ENCODE data around the gene CRYGN. TPM values are rescaled to one million over a fixed set of nuclear protein-coding genes. Genes with fewer than 3 reads are reported as not detected.

The CRYGN gene
- total RNA-seq, 2 experiments from 2014 or later, result not detected

DNA sequence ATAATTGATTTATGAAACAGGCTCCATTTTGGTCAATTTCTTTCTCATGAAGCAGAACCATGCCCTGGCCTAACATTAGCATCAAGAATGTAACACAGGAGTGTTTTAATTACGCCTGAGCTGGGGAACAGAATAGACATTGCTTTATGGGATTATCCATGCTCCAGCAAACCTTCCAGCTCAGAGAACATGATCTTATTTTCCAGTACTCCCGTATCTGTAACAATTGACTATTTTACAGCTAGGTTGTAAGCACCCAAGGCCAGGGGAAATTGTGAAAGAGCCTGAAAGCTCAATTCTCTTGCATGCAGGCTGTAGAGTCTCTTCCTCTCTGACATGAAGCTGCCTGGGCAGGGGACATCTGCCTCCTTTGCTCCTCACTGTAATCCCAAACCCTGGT lies 30.8 kb upstream of the CRYGN start:
- H3K4me1 Mint-ChIP-seq, result peaks cover 44% of the 10 kb centered on the region
- no peak overlapping the region for H3K27ac Mint-ChIP-seq
- peaks cover 71% of the 10 kb centered on the region for H3K36me3 Mint-ChIP-seq
- no peaks in the 10 kb centered on the region for H3K9me3 Mint-ChIP-seq (ENCODE audit: low read depth)
- H3K4me3 Mint-ChIP-seq, result no peak overlapping the region
- CTCF ChIA-PET, result interaction anchor here (1.2 to 2.6 kb wide), 2 partner anchors 22 to 102 kb away, joined by 3 to 11 read pairs; no protein-coding TSS in a partner anchor
- H3K27me3 Mint-ChIP-seq, result no peaks in the 10 kb centered on the region
- ATAC-seq (no peak), DNase-seq (no peak)

DNA sequence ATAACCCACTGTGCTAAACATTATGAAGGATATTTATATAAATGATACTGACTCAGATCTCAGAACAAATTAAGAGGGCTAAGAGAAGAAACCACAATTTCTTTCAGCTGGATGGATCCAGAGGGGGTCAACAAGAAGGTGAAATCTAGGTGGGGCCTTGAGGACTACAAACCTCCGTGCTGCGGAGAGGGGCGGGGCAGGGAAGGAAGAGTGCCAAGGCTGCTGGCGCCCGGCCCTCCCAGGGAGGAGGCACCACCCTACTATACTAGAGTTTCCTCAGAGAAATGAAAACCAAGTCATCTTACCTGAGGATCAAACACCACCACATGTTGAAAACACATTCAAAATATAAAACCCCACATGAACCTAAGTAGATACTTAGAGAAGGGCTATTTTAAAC lies 29.3 kb upstream of the CRYGN start:
- ATAC-seq, result no peak
- H3K27ac Mint-ChIP-seq, result no peak overlapping the region

DNA sequence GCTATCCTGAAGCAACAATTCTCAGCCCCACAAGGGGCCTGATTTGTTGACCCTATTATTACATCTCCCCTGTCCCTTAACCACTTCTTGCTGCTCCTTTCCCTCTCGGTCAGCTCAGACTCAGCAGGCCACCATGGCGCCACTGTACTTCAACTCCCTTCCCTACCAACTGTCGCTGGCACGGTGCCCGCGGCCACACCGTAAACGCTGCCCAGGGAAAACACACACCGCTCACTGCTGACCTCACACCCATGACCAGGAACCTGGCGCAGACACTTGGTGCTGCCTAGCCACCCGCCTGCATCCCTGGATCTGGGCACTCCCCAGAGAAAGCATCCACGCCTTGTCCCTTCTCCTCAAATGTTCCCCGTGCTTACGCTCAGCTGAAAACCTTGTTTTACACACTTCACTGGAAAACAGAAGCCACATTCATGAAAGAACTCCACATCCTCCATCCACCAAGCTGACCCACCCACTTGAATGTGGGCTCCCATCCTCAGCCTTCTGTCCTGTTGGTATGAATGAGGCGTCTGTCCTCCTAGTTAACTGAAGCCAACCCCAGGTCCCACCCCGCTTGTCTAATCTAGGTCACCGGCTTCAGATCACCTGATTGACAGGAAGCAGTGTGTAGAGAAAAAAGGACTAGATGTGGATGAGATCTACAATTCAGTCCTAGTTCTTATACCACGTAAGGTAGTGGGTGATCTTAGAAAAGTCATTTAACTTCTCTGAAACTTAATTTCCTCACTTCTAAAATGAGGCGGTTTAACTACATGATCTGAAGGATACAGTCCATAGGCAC lies 28.5 kb upstream of the CRYGN start:
- no peak for ATAC-seq
- H3K9me3 Mint-ChIP-seq (ENCODE audit: low read depth), result peaks cover 6% of the 10 kb centered on the region
- H3K27ac Mint-ChIP-seq, result no peak overlapping the region
- no peak overlapping the region for H3K4me3 Mint-ChIP-seq
- DNase-seq, result no peak
- peaks cover 37% of the 10 kb centered on the region for H3K4me1 Mint-ChIP-seq
- CTCF ChIA-PET, result no interaction called here
- peaks cover 79% of the 10 kb centered on the region for H3K36me3 Mint-ChIP-seq
- H3K27me3 Mint-ChIP-seq, result no peaks in the 10 kb centered on the region

More for the DNA sequence above, 29.3 kb upstream of the CRYGN start:
- CTCF ChIA-PET, result no interaction called here
- no peak for DNase-seq
- no peaks in the 10 kb centered on the region for H3K27me3 Mint-ChIP-seq
- H3K4me3 Mint-ChIP-seq, result no peak overlapping the region
- peaks cover 79% of the 10 kb centered on the region for H3K36me3 Mint-ChIP-seq
- H3K4me1 Mint-ChIP-seq, result peaks cover 42% of the 10 kb centered on the region
- no peaks in the 10 kb centered on the region for H3K9me3 Mint-ChIP-seq (ENCODE audit: low read depth)

DNA sequence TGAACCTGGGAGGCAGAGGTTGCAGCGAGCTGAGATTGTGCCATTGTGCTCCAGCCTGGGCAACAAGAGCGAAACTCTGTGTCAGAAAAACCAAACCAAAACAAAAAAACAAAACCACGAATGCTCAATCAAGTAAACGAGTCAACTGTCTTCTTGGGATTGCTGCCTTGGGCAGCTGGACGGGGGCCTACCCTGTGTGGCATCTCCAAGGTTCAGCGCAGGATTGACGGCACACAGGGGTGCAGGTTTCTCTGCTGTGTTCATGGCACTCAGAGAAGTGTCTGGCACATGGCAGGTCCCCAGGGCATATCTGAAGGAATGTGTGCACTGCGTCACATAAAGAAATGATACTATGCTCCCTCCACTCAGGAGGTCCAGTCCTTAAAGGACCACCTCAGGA lies 25.2 kb upstream of the CRYGN start:
- no peak for ATAC-seq
- H3K36me3 Mint-ChIP-seq, result peaks cover 78% of the 10 kb centered on the region
- CTCF ChIA-PET, result interaction anchor here (1.0 kb wide), 1 partner anchor 13 kb away, joined by 3 read pairs; no protein-coding TSS in a partner anchor

DNA sequence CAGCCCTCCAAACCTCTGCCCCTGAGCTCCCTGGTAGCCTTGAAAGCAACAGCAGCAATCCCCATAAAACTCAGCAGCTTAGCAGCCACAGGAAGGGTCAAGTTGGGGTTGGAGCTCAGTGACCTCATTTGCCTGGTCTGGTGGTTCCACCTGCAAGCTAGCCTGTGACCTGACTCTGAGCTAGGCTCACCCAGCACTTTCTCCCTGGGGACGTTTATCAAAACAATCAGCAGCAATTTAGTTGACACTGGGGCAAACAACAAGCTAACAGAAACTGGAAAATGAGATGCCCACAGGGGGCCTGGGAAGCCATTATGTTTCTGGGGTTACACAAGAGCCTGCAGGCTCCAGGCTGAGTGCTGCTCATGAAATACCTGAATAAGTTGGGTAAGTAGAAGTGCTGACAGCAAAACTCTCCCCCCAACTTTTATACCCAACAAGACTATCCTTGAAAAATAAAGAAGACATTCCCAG lies 22.4 kb upstream of the CRYGN start:
- H3K27me3 Mint-ChIP-seq, result peaks cover 16% of the 10 kb centered on the region
- no peak overlapping the region for H3K27ac Mint-ChIP-seq
- H3K4me3 Mint-ChIP-seq, result no peak overlapping the region
- H3K36me3 Mint-ChIP-seq, result peaks cover 50% of the 10 kb centered on the region
- CTCF ChIA-PET, result no interaction called here
- no peak for DNase-seq
- peaks cover 2% of the 10 kb centered on the region for H3K4me1 Mint-ChIP-seq
- ATAC-seq, result no peak
- H3K9me3 Mint-ChIP-seq (ENCODE audit: low read depth), result peaks cover 16% of the 10 kb centered on the region

More for the DNA sequence above, 25.2 kb upstream of the CRYGN start:
- Mint-ChIP-seq H3K27me3 (peaks cover under 1% of the 10 kb centered on the region), H3K27ac (no peak overlapping the region), H3K4me1 (peaks cover 9% of the 10 kb centered on the region), H3K4me3 (no peak overlapping the region), H3K9me3 (ENCODE audit: low read depth) (peaks cover 16% of the 10 kb centered on the region)
- no peak for DNase-seq

DNA sequence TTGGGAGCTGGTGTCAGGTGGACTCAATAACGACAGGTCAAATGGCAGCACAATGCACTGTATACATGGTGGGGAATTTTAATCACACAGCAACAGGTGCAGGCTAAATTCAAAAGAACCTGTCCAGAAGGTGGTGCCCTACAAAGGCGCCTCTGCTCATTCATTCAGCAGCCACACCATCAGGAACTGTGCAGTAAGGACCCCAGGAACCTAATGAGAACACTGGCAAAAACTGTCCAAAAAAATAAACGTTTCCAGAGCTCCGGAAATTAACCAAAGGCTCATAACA lies 21.9 kb upstream of the CRYGN start:
- H3K27ac Mint-ChIP-seq, result no peak overlapping the region
- H3K9me3 Mint-ChIP-seq (ENCODE audit: low read depth), result peaks cover 16% of the 10 kb centered on the region
- no peak for DNase-seq
- ATAC-seq, result no peak
- H3K4me1 Mint-ChIP-seq, result peaks cover 6% of the 10 kb centered on the region
- CTCF ChIA-PET, result no interaction called here
- H3K4me3 Mint-ChIP-seq, result no peak overlapping the region
- H3K36me3 Mint-ChIP-seq, result peaks cover 46% of the 10 kb centered on the region
- H3K27me3 Mint-ChIP-seq, result peaks cover 16% of the 10 kb centered on the region

DNA sequence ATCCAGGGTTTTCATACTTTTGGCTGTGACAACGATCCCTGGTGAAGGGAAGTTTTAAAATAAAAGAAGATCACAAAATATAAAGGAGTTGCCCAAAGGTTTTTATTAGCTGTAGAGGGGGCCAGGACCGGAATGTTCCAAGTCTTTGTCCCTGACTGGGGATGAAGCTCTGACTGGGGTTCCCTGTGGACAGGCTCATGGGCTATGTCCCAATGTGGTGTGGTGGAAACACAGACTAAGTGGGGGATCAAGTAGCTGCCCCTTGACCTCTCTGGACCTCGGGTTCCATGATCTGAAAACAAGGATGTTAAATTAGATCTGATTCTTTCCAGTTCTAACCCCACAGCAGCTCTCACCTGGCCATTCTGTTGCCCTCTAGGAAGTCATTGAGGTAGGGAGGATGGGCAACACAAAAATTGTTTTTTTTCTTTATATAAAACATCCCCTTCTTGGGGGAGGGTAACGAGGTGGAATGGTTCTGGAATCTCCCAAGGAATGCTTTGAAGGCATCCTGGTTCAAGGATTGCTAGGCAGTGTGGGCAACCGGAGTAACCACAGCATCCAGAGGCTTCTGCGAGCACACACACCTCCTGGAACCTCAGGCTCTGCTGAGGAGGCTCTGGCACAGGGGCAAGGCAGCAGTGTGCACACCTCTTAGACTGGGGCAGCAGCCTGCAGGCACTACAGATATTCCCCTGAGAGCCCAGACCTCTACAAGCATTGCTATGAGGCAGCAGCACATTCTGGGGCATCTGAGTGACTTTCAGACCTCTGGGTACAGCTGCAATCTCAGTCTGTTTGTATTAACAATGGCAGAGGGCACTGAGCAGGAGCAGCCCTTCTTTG lies 21.4 kb upstream of the CRYGN start:
- Mint-ChIP-seq H3K27ac (no peak overlapping the region), H3K9me3 (ENCODE audit: low read depth) (peaks cover 16% of the 10 kb centered on the region), H3K27me3 (peaks cover 16% of the 10 kb centered on the region), H3K4me1 (peaks cover 6% of the 10 kb centered on the region), H3K4me3 (no peak overlapping the region), H3K36me3 (peaks cover 44% of the 10 kb centered on the region)
- ATAC-seq (no peak), DNase-seq (no peak)
- CTCF ChIA-PET, result interaction anchor here (1.0 kb wide), 1 partner anchor 13 kb away, joined by 3 read pairs; no protein-coding TSS in a partner anchor

DNA sequence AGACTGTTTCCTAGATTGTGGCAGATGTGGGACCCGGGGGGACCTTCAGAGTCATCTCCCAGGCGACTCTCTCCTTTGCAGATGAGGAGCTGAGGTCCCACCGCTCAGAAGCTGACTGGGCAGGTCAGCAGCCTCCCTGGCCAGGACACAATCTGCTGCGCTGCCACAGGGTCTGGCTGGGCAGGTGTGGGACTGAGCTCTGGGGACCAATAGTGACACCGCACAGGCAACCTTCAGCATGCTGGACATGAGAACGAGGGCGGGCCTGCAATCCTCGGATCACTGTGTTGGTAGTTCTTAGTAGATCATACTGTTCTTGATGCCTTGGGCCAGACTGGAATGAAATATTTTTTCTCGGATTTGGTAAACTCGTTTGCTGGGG lies 20.5 kb upstream of the CRYGN start:
- DNase-seq (no peak), ATAC-seq (no peak)
- CTCF ChIA-PET, result interaction anchor here (1.0 kb wide), 1 partner anchor 12 kb away, joined by 3 read pairs; no protein-coding TSS in a partner anchor
- H3K27me3 Mint-ChIP-seq, result peaks cover 16% of the 10 kb centered on the region
- peaks cover 11% of the 10 kb centered on the region for H3K4me1 Mint-ChIP-seq
- H3K36me3 Mint-ChIP-seq, result peaks cover 35% of the 10 kb centered on the region
- no peak overlapping the region for H3K4me3 Mint-ChIP-seq
- H3K9me3 Mint-ChIP-seq (ENCODE audit: low read depth), result peaks cover 16% of the 10 kb centered on the region
- H3K27ac Mint-ChIP-seq, result no peak overlapping the region

DNA sequence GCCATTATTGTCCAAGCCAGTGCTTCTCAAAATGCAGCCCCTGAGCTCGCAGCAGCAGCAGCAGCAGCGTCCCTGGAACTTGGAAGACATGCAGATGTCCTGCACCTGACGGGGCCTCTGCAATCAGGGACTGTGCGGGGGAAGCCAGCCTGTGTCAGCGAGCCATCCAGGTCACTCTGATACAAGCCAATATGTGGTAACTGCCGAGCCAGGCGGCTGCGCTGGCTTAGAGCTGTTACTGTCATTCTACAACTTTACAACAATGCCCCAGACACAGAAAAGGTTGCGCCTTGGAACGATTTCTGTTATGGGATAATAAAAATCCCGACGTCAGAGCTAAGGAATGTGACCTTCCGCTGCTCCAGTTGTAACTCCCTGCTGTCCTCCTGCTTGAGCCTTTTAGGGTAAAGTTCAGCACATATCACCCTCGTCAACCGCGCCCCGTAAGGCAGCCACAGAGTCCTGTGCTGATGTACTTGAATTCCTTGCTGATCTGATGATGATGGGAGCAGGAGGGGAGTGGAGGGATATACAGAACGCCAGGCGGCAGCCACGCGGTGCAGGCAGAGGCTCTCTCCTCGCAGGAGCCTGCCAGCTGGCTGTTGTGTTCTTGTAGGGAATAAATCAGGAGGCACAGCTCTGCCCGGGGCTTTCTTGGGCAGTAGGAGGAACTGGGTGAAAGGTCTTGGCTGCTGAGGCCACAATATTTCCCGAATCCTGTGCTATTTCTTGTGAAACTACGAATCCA lies 20.0 kb upstream of the CRYGN start:
- CTCF ChIA-PET, result interaction anchor here (1.0 kb wide), 1 partner anchor 12 kb away, joined by 3 read pairs; no protein-coding TSS in a partner anchor
- DNase-seq (no peak), ATAC-seq (no peak)
- Mint-ChIP-seq H3K36me3 (peaks cover 30% of the 10 kb centered on the region), H3K4me1 (peaks cover 12% of the 10 kb centered on the region), H3K27me3 (peaks cover 16% of the 10 kb centered on the region), H3K9me3 (ENCODE audit: low read depth) (peaks cover 16% of the 10 kb centered on the region), H3K4me3 (no peak overlapping the region), H3K27ac (no peak overlapping the region)

DNA sequence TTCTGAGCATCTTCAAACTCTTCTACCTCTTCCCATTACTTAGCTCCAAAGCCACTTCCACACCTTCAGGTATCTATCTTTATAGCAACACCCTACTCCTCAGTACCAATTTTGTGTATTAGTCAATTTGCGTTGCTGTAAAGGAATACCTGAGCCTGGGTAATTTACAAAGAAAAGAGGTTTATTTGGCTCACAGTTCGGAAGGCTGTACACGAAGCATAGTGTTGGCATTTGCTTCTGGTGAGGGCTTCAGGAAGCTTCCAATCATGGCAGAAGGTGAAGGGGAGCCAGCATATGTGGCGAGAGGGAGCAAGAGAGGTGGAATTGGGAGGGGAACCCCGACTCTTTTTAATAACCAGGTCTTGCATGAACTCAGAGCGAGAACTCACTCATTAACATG lies 17.6 kb upstream of the CRYGN start:
- Mint-ChIP-seq H3K27me3 (peaks cover 22% of the 10 kb centered on the region), H3K4me1 (peaks cover 17% of the 10 kb centered on the region), H3K36me3 (peaks cover 10% of the 10 kb centered on the region), H3K27ac (no peak overlapping the region), H3K9me3 (ENCODE audit: low read depth) (peaks cover 3% of the 10 kb centered on the region), H3K4me3 (no peak overlapping the region)
- ATAC-seq (no peak), DNase-seq (no peak)
- CTCF ChIA-PET, result interaction anchor here (1.1 to 1.5 kb wide), 2 partner anchors 9 to 48 kb away, joined by 3 to 7 read pairs; no protein-coding TSS in a partner anchor

DNA sequence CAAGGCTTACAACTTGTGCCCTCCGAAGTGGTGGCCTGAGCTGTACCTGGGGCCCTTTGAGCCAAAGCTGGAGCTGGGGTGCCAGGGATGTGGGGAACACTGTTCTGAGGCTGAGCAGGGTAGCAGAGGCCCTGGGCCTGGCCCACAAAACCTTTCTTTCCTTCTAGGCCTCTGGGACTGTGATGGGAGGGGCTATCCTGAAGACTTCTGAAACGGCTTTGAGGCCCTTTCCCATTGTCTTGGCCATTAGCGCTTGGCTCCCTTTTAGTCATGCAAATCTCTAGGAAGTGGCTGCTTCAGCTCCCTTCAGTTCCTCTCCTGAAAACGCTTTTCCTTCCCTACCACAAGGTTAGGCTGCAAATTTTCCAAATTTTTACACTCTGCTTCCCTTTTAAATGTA lies 16.8 kb upstream of the CRYGN start:
- CTCF ChIA-PET, result interaction anchor here (1.1 to 1.5 kb wide), 2 partner anchors 9 to 49 kb away, joined by 3 to 7 read pairs; no protein-coding TSS in a partner anchor
- no peaks in the 10 kb centered on the region for H3K9me3 Mint-ChIP-seq (ENCODE audit: low read depth)
- H3K27me3 Mint-ChIP-seq, result peaks cover 28% of the 10 kb centered on the region
- H3K36me3 Mint-ChIP-seq, result peaks cover 4% of the 10 kb centered on the region
- peaks cover 17% of the 10 kb centered on the region for H3K4me1 Mint-ChIP-seq
- ATAC-seq (no peak), DNase-seq (no peak)
- no peak overlapping the region for H3K4me3 Mint-ChIP-seq
- no peak overlapping the region for H3K27ac Mint-ChIP-seq

DNA sequence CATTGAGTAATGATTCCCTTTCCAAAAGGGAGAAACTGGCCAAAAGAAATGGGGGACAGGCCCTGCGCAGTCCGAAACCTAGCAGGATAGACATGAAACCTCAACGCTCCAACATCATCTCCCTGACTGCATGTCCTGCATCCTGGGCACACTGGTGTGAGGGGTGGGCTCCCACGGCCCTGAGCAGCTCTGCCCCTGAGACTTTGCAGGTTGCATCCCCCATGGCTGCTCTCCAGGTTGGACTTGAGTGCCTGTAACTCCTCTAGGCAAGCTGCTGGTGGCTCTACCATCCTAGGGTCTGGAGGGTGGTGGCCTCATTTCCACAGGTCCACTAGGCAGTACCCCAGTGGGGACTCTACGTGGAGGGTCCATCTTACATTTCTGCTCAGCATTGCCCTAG lies 16.3 kb upstream of the CRYGN start:
- CTCF ChIA-PET, result interaction anchor here (1.5 kb wide), 1 partner anchor 8 kb away, joined by 7 read pairs; no protein-coding TSS in a partner anchor
- H3K4me1 Mint-ChIP-seq, result peaks cover 17% of the 10 kb centered on the region
- no peak for DNase-seq
- no peak overlapping the region for H3K4me3 Mint-ChIP-seq
- H3K27me3 Mint-ChIP-seq, result peaks cover 29% of the 10 kb centered on the region
- H3K27ac Mint-ChIP-seq, result no peak overlapping the region
- peaks cover 4% of the 10 kb centered on the region for H3K36me3 Mint-ChIP-seq
- no peaks in the 10 kb centered on the region for H3K9me3 Mint-ChIP-seq (ENCODE audit: low read depth)
- ATAC-seq, result no peak

DNA sequence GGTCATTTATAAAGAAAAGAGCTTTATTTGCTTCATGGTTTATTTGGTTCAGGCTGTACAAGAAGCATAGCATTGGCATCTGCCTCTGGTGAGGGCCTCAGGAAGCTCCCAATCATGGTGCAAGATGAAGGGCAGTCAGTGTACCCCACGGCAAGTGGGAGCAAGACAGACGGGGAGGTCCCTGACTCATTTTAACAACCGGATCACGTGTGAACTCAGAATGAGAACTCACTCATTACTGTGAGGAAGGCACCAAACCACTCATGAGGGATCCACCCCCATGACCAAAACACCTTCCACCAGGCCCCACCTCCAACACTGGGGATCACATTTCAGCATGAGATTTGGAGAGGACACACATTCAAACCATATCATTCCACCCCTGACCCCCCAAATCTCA lies 15.7 kb upstream of the CRYGN start:
- ATAC-seq (no peak), DNase-seq (no peak)
- H3K27ac Mint-ChIP-seq, result no peak overlapping the region
- CTCF ChIA-PET, result no interaction called here
- peaks cover 35% of the 10 kb centered on the region for H3K27me3 Mint-ChIP-seq
- H3K9me3 Mint-ChIP-seq (ENCODE audit: low read depth), result no peaks in the 10 kb centered on the region
- peaks cover 2% of the 10 kb centered on the region for H3K36me3 Mint-ChIP-seq
- peaks cover 17% of the 10 kb centered on the region for H3K4me1 Mint-ChIP-seq
- no peak overlapping the region for H3K4me3 Mint-ChIP-seq

Data from activated CD8-positive, alpha-beta memory T cell treated with anti-CD3 and anti-CD28 coated beads, Interleukin-2, amount 10 ng/mL, durations not matched to agents 7 days and 5 days (primary cell).